Suprapubic skin (tissue), 3 donors: ENCODE measurements around the gene MOB3B.

Source experiments
- POLR2A ChIP-seq, 2 donors: fragments of 450-650 bp; IDR thresholded peaks; one replicate each; pipeline ENCODE4 v1.6.1; 2017; ENCODE audit warnings: antibody characterized with exemption in 2 of 2, mild to moderate bottlenecking in 2 of 2, moderate library complexity in 2 of 2
- TF ChIP-seq, protein P1 (sequence below), 2 donors: fragments of 200-600 bp in 1 of 2; fragments of 450-650 bp in 1 of 2; sonication (generic) in 1 of 2; IDR thresholded peaks; one replicate each; pipeline ENCODE4 v1.5.1; 2016 to 2019; ENCODE audit warnings: antibody characterized with exemption in 2 of 2, mild to moderate bottlenecking in 1 of 2, moderate library complexity in 1 of 2

DNA sequence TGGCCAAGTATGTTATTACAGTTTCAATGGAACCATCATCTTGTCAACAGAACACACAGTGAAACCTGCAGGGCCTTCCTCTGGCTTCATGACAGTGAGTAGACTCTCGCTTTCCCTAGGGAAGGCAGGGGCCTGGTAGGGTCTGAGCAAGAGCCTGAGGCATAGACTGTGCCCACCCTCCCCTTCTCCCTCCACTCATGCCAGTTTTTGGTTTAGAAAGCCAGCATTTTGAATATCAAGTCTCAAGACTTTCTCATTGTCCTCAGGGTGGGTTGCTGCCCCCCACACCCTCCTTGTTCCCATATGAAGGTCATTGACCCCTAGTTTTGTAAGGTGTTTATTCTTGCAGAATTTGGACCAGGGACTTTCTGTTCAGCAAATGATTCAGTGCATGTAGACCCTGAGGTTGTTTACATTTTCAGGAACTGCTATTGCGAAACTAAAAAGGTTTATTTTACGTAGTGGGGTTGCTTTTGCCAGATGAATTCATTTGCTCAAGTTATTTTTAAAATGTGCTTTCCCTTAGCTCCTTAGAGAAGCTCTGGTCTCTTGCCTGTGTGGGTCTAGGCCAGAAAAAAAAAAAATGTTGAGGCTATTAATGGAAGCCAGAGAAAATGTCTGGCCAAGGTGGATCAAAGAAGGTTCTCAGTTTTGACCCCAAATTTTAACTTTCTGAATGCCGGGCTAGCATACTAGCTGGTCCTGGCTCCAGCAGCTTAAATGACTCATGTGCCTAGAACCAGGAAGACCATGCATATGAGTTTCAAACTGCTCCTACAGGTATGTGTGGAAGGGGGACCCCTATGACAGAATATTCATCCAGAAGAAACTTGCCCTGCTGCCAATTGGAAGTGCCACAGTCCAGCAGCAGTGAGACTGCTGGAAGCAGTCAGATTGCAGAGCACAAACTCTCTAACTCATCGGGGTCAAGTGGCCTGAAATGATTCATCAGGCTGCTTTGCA, 10.1 kb upstream of the MOB3B start:
- TF ChIP-seq, protein P1, sequence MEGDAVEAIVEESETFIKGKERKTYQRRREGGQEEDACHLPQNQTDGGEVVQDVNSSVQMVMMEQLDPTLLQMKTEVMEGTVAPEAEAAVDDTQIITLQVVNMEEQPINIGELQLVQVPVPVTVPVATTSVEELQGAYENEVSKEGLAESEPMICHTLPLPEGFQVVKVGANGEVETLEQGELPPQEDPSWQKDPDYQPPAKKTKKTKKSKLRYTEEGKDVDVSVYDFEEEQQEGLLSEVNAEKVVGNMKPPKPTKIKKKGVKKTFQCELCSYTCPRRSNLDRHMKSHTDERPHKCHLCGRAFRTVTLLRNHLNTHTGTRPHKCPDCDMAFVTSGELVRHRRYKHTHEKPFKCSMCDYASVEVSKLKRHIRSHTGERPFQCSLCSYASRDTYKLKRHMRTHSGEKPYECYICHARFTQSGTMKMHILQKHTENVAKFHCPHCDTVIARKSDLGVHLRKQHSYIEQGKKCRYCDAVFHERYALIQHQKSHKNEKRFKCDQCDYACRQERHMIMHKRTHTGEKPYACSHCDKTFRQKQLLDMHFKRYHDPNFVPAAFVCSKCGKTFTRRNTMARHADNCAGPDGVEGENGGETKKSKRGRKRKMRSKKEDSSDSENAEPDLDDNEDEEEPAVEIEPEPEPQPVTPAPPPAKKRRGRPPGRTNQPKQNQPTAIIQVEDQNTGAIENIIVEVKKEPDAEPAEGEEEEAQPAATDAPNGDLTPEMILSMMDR (IDR thresholded peaks at IDR 0.05) = no peak
- TF ChIP-seq POLR2A (IDR thresholded peaks at IDR 0.05) = no peak
